Chondrocyte (in vitro differentiated cells): ENCODE measurements around the gene RAB18. TPM values are rescaled to one million over a fixed set of nuclear protein-coding genes. Genes with fewer than 3 reads are reported as not detected.

Experiments used
- DNase-seq: peaks from one replicate; pipeline ENCODE4 v3.0.0; 2021; ENCODE audit warnings: mixed read lengths, low spot score
- H3K27ac Mint-ChIP-seq: one replicate; pipeline ENCODE4 v1.8.0; 2021; ENCODE audit warnings: mild to moderate bottlenecking, moderate library complexity, mixed read lengths; ENCODE audit not compliant: unreplicated experiment
- H3K27me3 Mint-ChIP-seq: 2 replicates; pipeline ENCODE4 v1.8.0; 2021; ENCODE audit warnings: low read depth, mixed read lengths
- H3K36me3 Mint-ChIP-seq: 2 replicates; pipeline ENCODE4 v1.8.0; 2021; ENCODE audit warnings: low read depth, mixed read lengths
- H3K4me1 Mint-ChIP-seq: 2 replicates; pipeline ENCODE4 v1.8.0; 2021; ENCODE audit warnings: low read depth, mild to moderate bottlenecking, mixed read lengths
- H3K4me3 Mint-ChIP-seq: one replicate; pipeline ENCODE4 v1.8.0; 2021; ENCODE audit warnings: mild to moderate bottlenecking, moderate library complexity, mixed read lengths; ENCODE audit not compliant: unreplicated experiment
- H3K9me3 Mint-ChIP-seq: 2 replicates; pipeline ENCODE4 v1.8.0; 2021; ENCODE audit warnings: low read depth, mixed read lengths
- total RNA-seq: library from RNA; stranded (reverse); gene quantifications from 3 replicates; pipeline ENCODE4 v1.2.1, GENCODE V29; 2021
- TF ChIP-seq, protein P1 (sequence below): fragments of 200-600 bp; sonication (generic); IDR thresholded peaks from 2 replicates; pipeline ENCODE4 v1.5.0; 2021; ENCODE audit warnings: antibody characterized with exemption, mild to moderate bottlenecking, moderate library complexity

Gene RAB18
- total RNA-seq, 1 donor from 2014 or later: 176 TPM

DNA sequence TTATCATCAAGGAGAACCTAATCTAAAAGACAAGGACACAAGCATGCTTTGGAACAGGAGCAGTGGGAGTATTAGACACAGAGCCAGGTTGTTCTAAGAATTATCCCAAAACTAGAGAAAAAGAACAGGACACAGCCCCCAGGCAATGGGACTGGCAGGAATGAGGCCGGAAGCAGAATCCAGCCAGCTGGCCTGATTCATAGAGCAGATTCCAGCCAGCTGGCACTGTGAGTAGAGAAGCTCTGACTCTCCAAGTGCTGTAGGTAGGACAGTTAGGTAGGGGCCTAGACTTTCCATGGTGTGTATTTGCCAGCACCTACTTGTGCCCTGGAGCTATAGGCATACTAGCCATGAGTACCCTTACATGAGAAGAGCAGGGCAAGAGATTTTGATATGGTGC, 13.3 kb upstream of the RAB18 start:
- Mint-ChIP-seq H3K4me1 (no peaks in the 10 kb centered on the region), H3K27ac (no peak overlapping the region), H3K4me3 (no peak overlapping the region), H3K9me3 (peaks cover 11% of the 10 kb centered on the region), H3K27me3 (peaks cover 61% of the 10 kb centered on the region), H3K36me3 (no peaks in the 10 kb centered on the region)
- TF ChIP-seq, protein P1, sequence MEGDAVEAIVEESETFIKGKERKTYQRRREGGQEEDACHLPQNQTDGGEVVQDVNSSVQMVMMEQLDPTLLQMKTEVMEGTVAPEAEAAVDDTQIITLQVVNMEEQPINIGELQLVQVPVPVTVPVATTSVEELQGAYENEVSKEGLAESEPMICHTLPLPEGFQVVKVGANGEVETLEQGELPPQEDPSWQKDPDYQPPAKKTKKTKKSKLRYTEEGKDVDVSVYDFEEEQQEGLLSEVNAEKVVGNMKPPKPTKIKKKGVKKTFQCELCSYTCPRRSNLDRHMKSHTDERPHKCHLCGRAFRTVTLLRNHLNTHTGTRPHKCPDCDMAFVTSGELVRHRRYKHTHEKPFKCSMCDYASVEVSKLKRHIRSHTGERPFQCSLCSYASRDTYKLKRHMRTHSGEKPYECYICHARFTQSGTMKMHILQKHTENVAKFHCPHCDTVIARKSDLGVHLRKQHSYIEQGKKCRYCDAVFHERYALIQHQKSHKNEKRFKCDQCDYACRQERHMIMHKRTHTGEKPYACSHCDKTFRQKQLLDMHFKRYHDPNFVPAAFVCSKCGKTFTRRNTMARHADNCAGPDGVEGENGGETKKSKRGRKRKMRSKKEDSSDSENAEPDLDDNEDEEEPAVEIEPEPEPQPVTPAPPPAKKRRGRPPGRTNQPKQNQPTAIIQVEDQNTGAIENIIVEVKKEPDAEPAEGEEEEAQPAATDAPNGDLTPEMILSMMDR: no peak
- DNase-seq: no peak

DNA sequence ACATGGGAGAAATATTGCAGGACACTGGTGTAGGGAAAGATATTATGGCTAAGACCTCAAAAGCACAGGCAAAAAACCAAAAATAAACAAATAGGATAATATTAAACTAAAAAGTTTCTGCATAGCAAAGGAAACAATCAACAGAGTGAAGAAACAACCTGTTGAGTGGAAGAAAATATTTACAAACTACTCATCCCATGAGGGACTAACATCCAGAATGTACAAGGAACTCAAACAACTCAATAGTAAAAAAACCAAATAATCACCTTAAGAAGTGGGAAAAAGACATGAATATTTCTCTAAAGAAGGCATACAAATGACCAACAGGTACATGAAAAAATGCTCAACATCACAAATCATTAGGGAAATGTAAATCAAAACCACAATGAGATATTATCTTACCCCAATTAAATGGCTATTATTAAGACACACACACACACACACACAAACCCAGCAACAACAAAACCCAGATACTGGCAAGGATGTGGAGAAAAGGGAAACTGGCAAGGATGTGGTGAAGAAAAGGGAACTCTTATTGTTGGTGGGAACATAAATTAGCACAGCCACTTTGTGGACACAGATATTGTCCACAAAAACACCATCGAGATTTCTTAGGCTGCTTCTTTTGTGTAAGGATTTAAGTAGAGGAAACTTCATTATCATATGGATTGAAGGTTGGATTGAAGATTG, 9.8 kb upstream of the RAB18 start:
- no peak for DNase-seq
- TF ChIP-seq, protein P1: no peak
- H3K27me3 Mint-ChIP-seq: peaks cover 63% of the 10 kb centered on the region
- peaks cover 3% of the 10 kb centered on the region for H3K36me3 Mint-ChIP-seq
- H3K27ac Mint-ChIP-seq: no peak overlapping the region
- no peak overlapping the region for H3K4me3 Mint-ChIP-seq
- H3K4me1 Mint-ChIP-seq: no peaks in the 10 kb centered on the region
- peaks cover 9% of the 10 kb centered on the region for H3K9me3 Mint-ChIP-seq

DNA sequence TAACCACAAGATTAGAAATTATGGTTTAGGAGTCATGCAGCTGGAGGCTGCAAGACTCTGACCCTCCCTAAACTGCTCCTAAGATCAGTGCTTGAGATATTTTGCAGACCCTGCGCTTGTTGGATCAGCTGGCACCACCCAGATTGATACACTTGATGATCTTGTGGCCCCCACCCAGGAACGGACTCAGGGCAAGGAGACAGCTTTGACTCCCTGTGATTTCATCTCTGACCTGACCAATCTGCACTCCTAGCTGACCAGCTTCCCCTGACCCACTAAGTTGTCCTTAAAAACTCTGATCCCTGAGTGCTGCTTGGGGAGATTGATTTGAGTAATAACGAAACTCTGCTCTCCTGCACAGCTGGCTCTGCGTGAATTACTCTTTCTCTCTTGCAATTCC, 8.0 kb upstream of the RAB18 start:
- Mint-ChIP-seq H3K36me3 (peaks cover 3% of the 10 kb centered on the region), H3K4me3 (no peak overlapping the region), H3K9me3 (peaks cover 6% of the 10 kb centered on the region), H3K27ac (no peak overlapping the region), H3K4me1 (no peaks in the 10 kb centered on the region), H3K27me3 (peaks cover 67% of the 10 kb centered on the region)
- DNase-seq: no peak
- TF ChIP-seq, protein P1: no peak

DNA sequence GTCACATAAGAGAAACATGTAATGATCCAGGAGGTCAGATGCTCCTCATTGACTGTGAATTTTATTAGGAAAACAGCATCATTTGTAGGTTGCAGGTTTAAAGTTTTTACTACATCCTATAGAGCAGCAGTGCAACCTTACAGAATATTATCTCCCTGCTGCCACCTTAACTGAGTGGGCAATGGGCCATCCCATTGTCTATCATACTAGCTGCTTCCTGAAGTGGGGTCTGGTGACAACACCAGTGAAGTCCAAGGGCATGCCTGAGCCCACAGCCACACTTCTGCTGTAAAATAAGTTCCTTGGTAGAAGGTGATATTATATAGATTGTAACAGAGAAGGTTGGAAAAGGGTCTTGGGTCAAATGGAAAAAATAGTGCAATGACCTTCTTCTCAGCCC, 4.0 kb upstream of the RAB18 start:
- no peak for DNase-seq
- no peak overlapping the region for H3K4me3 Mint-ChIP-seq
- peaks cover 10% of the 10 kb centered on the region for H3K4me1 Mint-ChIP-seq
- H3K36me3 Mint-ChIP-seq: peaks cover 5% of the 10 kb centered on the region
- no peak overlapping the region for H3K27ac Mint-ChIP-seq
- TF ChIP-seq, protein P1: no peak
- peaks cover 2% of the 10 kb centered on the region for H3K9me3 Mint-ChIP-seq
- H3K27me3 Mint-ChIP-seq: peaks cover 40% of the 10 kb centered on the region

DNA sequence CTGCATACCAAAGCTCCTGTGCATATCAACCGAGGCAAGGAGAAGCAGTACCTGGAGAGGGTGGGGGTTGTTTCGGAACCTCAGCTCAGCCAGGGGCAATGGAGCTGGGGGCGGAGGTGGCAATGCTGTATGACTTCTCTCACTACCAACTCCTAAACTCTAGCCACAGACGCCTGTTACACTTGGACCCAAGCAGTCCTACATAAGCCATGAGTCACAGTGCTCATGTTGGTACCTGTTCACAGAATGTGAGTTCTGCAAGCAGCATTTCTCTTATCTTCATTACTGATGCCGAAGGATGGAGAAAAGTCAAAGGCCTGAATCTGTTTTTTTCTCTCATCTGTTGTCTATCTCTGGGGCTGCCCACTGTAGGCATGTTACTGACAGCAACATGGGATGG, 3.2 kb upstream of the RAB18 start:
- Mint-ChIP-seq H3K36me3 (peaks cover 5% of the 10 kb centered on the region), H3K27ac (no peak overlapping the region), H3K4me1 (peaks cover 16% of the 10 kb centered on the region), H3K27me3 (peaks cover 35% of the 10 kb centered on the region), H3K9me3 (peaks cover 2% of the 10 kb centered on the region), H3K4me3 (no peak overlapping the region)
- TF ChIP-seq, protein P1: no peak
- DNase-seq: no peak
